KMS-11 (cell line): ENCODE data around the gene POLD3.
A peak's percentile ranks its signal among the peaks of the same experiment; 100 is the strongest.

Source experiments
- H2AFZ ChIP-seq: fragments of 200-600 bp; sonication (generic); 2 replicates; pipeline ENCODE4 v1.6.1; 2016; ENCODE audit warnings: antibody characterized with exemption, mixed run types, low read depth
- H3K27ac ChIP-seq: fragments of 200-600 bp; sonication (generic); 2 replicates; pipeline ENCODE4 v1.6.1; 2016; ENCODE audit warnings: mild to moderate bottlenecking, mixed run types
- H3K27me3 ChIP-seq: fragments of 200-600 bp; sonication (generic); 2 replicates; pipeline ENCODE4 v1.6.1; 2017; ENCODE audit warnings: mild to moderate bottlenecking, low read depth, mixed run types, moderate library complexity; ENCODE audit not compliant: insufficient read depth
- H3K36me3 ChIP-seq: fragments of 200-600 bp; sonication (generic); 2 replicates; pipeline ENCODE4 v1.6.1; 2017; ENCODE audit warnings: mild to moderate bottlenecking, mixed run types; ENCODE audit not compliant: insufficient read depth
- H3K4me1 ChIP-seq: fragments of 200-600 bp; sonication (generic); 2 replicates; pipeline ENCODE4 v1.6.1; 2016; ENCODE audit warnings: mild to moderate bottlenecking, low read depth, mixed run types; ENCODE audit not compliant: poor library complexity, severe bottlenecking
- H3K4me2 ChIP-seq: fragments of 200-600 bp; sonication (generic); 2 replicates; pipeline ENCODE4 v1.7.0; 2016; ENCODE audit warnings: mild to moderate bottlenecking, mixed run types
- H3K4me3 ChIP-seq: fragments of 200-600 bp; sonication (generic); IDR thresholded peaks from 2 replicates; pipeline ENCODE4 v1.6.1; 2017; ENCODE audit warnings: low read depth, low read length, mixed read lengths; ENCODE audit not compliant: insufficient read depth
- H3K79me2 ChIP-seq: fragments of 200-600 bp; sonication (generic); 2 replicates; pipeline ENCODE4 v1.6.1; 2016; ENCODE audit warnings: low read depth, mixed run types; ENCODE audit not compliant: insufficient read depth
- H3K9ac ChIP-seq: fragments of 200-600 bp; sonication (generic); 2 replicates; pipeline ENCODE4 v1.6.1; 2016; ENCODE audit warnings: mild to moderate bottlenecking, mixed run types
- H4K20me1 ChIP-seq: fragments of 200-600 bp; sonication (generic); 2 replicates; pipeline ENCODE4 v1.6.1; 2016; ENCODE audit warnings: mild to moderate bottlenecking, mixed run types; ENCODE audit not compliant: insufficient read depth
- TF ChIP-seq, protein P1 (sequence below): fragments of 200-600 bp; sonication (generic); conservative IDR thresholded peaks from 2 replicates; pipeline ENCODE4 v1.6.1; 2017; ENCODE audit warnings: low read depth, mild to moderate bottlenecking, antibody characterized with exemption, low read length, moderate library complexity, mixed read lengths

POLD3 gene

GRCh38 chr11:74604311-74604710, 11.9 kb downstream of the POLD3 start:
- Histone ChIP-seq H3K36me3 (peaks cover 8% of the 10 kb centered on the region; the same call in 1 of the 2 replicates), H3K4me2 (no peak overlapping the region)
- TF ChIP-seq, protein P1, sequence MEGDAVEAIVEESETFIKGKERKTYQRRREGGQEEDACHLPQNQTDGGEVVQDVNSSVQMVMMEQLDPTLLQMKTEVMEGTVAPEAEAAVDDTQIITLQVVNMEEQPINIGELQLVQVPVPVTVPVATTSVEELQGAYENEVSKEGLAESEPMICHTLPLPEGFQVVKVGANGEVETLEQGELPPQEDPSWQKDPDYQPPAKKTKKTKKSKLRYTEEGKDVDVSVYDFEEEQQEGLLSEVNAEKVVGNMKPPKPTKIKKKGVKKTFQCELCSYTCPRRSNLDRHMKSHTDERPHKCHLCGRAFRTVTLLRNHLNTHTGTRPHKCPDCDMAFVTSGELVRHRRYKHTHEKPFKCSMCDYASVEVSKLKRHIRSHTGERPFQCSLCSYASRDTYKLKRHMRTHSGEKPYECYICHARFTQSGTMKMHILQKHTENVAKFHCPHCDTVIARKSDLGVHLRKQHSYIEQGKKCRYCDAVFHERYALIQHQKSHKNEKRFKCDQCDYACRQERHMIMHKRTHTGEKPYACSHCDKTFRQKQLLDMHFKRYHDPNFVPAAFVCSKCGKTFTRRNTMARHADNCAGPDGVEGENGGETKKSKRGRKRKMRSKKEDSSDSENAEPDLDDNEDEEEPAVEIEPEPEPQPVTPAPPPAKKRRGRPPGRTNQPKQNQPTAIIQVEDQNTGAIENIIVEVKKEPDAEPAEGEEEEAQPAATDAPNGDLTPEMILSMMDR, result no peak

GRCh38 chr11:74605403-74605802, 13.0 kb downstream of the POLD3 start:
- Histone ChIP-seq H4K20me1 (no peaks in the 10 kb centered on the region), H3K4me1 (peaks cover 11% of the 10 kb centered on the region), H3K27me3 (no peaks in the 10 kb centered on the region), H3K79me2 (peaks cover 7% of the 10 kb centered on the region; the same call in 1 of the 2 replicates), H2AFZ (no peak overlapping the region), H3K4me3 (no peak overlapping the region), H3K4me2 (no peak overlapping the region), H3K9ac (no peak overlapping the region), H3K36me3 (peaks cover 8% of the 10 kb centered on the region; the same call in 1 of the 2 replicates), H3K27ac (no peak overlapping the region)
- TF ChIP-seq, protein P1, result no peak

More at GRCh38 chr11:74604311-74604710, 11.9 kb downstream of the POLD3 start:
- Histone ChIP-seq H3K27ac (no peak overlapping the region), H3K9ac (no peak overlapping the region), H4K20me1 (no peaks in the 10 kb centered on the region), H3K79me2 (no peaks in the 10 kb centered on the region; the same call in 1 of the 2 replicates), H2AFZ (no peak overlapping the region), H3K27me3 (no peaks in the 10 kb centered on the region), H3K4me3 (no peak overlapping the region), H3K4me1 (peaks cover 11% of the 10 kb centered on the region)

DNA sequence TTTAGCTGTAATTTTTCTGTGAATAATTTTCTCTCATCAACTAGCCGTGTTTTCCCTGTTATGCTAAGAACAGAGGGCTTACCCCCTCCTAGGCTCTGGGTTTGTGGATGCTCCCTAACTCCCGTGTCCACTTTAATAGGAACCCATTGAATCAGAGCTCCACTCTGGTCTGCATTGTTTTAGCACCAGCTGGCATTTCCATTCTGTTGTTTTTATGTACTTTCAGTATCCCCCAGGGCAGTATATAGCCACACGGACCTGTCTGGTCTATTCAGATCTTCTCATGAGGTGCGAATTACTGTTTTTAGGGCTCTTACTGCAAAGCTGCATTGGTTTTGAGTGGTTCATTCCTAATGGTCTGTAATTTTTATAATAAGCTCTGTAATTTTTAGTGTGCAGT, 16.0 kb downstream of the POLD3 start:
- peaks cover 15% of the 10 kb centered on the region; the same call in 1 of the 2 replicates for H3K36me3 ChIP-seq
- no peaks in the 10 kb centered on the region for H4K20me1 ChIP-seq
- H3K27me3 ChIP-seq, result no peaks in the 10 kb centered on the region
- peaks cover 7% of the 10 kb centered on the region; the same call in 1 of the 2 replicates for H3K79me2 ChIP-seq
- H3K9ac ChIP-seq, result no peak overlapping the region
- TF ChIP-seq, protein P1, result no peak
- H3K27ac ChIP-seq, result no peak overlapping the region
- H3K4me3 ChIP-seq, result no peak overlapping the region
- peaks cover 18% of the 10 kb centered on the region for H3K4me1 ChIP-seq
- no peak overlapping the region for H2AFZ ChIP-seq
- no peak overlapping the region for H3K4me2 ChIP-seq

GRCh38 chr11:74611369-74611861, 19.0 kb downstream of the POLD3 start:
- Histone ChIP-seq H2AFZ (no peak overlapping the region), H3K4me3 (no peak overlapping the region), H3K4me1 (peaks cover 8% of the 10 kb centered on the region), H3K27me3 (no peaks in the 10 kb centered on the region), H3K36me3 (peaks cover 15% of the 10 kb centered on the region; the same call in 1 of the 2 replicates), H3K79me2 (peaks cover 7% of the 10 kb centered on the region; the same call in 1 of the 2 replicates), H3K4me2 (no peak overlapping the region), H3K27ac (no peak overlapping the region; the same call in 1 of the 2 replicates), H4K20me1 (no peaks in the 10 kb centered on the region), H3K9ac (no peak overlapping the region)
- TF ChIP-seq, protein P1, result peak; percentile 52; the same call in 1 of the 2 replicates
